ENCODE measurements around the gene GFM1. TPM values are rescaled to one million over a fixed set of nuclear protein-coding genes. Genes with fewer than 3 reads are reported as not detected.

Gene GFM1
- polyA plus RNA-seq, 1 experiment, result 13.9 TPM

GRCh38 chr3:158718490-158719170 is 74.3 kb downstream of the GFM1 start:
- POLR2A ChIA-PET, result no interaction called here
- no peak for TF ChIP-seq CTCF (IDR thresholded peaks at IDR 0.05; ENCODE audit: insufficient read depth, low read depth, low read length)
- Histone ChIP-seq H3K4me3 (ENCODE audit: low read depth, low read length) (no peak overlapping the region), H3K36me3 (ENCODE audit: control insufficient read depth, insufficient read depth, low read length) (no peaks in the 10 kb centered on the region), H3K27me3 (ENCODE audit: control insufficient read depth, insufficient read depth, low read length) (no peaks in the 10 kb centered on the region)
- CTCF ChIA-PET, result interaction anchor here (0.6 to 2.4 kb wide), 4 partner anchors 9 to 71 kb away, joined by 3 to 9 read pairs (median 7); no protein-coding TSS in a partner anchor
- peak; percentile 94 for DNase-seq (ENCODE audit: low read depth)

GRCh38 chr3:158722108-158722507 is 77.8 kb downstream of the GFM1 start:
- no peak for DNase-seq (ENCODE audit: low read depth)
- no peak for TF ChIP-seq CTCF (IDR thresholded peaks at IDR 0.05; ENCODE audit: insufficient read depth, low read depth, low read length)
- POLR2A ChIA-PET, result interaction anchor here (0.7 kb wide), 1 partner anchor 46 kb away, joined by 16 read pairs; no protein-coding TSS in a partner anchor
- Histone ChIP-seq H3K27me3 (ENCODE audit: control insufficient read depth, insufficient read depth, low read length) (no peaks in the 10 kb centered on the region), H3K36me3 (ENCODE audit: control insufficient read depth, insufficient read depth, low read length) (no peaks in the 10 kb centered on the region), H3K4me3 (ENCODE audit: low read depth, low read length) (no peak overlapping the region)
- CTCF ChIA-PET, result interaction anchor here (3.3 kb wide), 1 partner anchor 68 kb away, joined by 31 read pairs; no protein-coding TSS in a partner anchor

- Histone ChIP-seq H3K4me3 (ENCODE audit: low read depth, low read length) (no peak overlapping the region), H3K27me3 (ENCODE audit: control insufficient read depth, insufficient read depth, low read length) (no peaks in the 10 kb centered on the region), H3K36me3 (ENCODE audit: control insufficient read depth, insufficient read depth, low read length) (no peaks in the 10 kb centered on the region)
- no peak for TF ChIP-seq CTCF (IDR thresholded peaks at IDR 0.05; ENCODE audit: insufficient read depth, low read depth, low read length)
- no peak for DNase-seq (ENCODE audit: low read depth)
- ChIA-PET POLR2A (no interaction called here), CTCF (interaction anchor here (1.0 to 3.3 kb wide), 4 partner anchors 11 to 66 kb away, joined by 3 to 31 read pairs (median 4); no protein-coding TSS in a partner anchor)
Measured at GRCh38 chr3:158723991-158724390, 79.7 kb downstream of the GFM1 start.

- DNase-seq (ENCODE audit: low read depth), result peak; percentile 97
- no peaks in the 10 kb centered on the region for H3K27me3 ChIP-seq (ENCODE audit: control insufficient read depth, insufficient read depth, low read length)
- POLR2A ChIA-PET, result interaction anchor here (0.7 to 1.5 kb wide), 2 partner anchors 16 to 69 kb away, joined by 5 to 9 read pairs; no protein-coding TSS in a partner anchor
- CTCF ChIA-PET, result interaction anchor here (0.6 to 7.0 kb wide), 9 partner anchors 12 to 73 kb away, joined by 3 to 158 read pairs (median 11); no protein-coding TSS in a partner anchor
- no peak overlapping the region for H3K4me3 ChIP-seq (ENCODE audit: low read depth, low read length)
- H3K36me3 ChIP-seq (ENCODE audit: control insufficient read depth, insufficient read depth, low read length), result no peaks in the 10 kb centered on the region
- TF ChIP-seq CTCF (IDR thresholded peaks at IDR 0.05; ENCODE audit: insufficient read depth, low read depth, low read length), result no peak
Measured at GRCh38 chr3:158725348-158726011, 81.2 kb downstream of the GFM1 start.

All from BJ (cell line).